Measurements from ENCODE around the gene PUSL1. TPM values are rescaled to one million over a fixed set of nuclear protein-coding genes. Genes with fewer than 3 reads are reported as not detected.

The PUSL1 gene
- polyA plus RNA-seq, 1 donor (not counting 4 experiments of a cell fraction or from before 2014, with no cell fraction given), result 11.4 TPM

- Histone ChIP-seq H3K27me3 (ENCODE audit: control insufficient read depth, extremely low read depth, insufficient read depth, low read length) (no peaks in the 10 kb centered on the region), H3K9me3 (ENCODE audit: control insufficient read depth, low read depth, low read length) (no peaks in the 10 kb centered on the region), H4K20me1 (ENCODE audit: control insufficient read depth, extremely low read depth, insufficient read depth, low read length) (peaks cover 10% of the 10 kb centered on the region), H3K36me3 (ENCODE audit: control insufficient read depth in 2 of 2, extremely low read depth in 1 of 2, insufficient read depth in 2 of 2, low read length in 2 of 2) (peaks cover 34 to 40% of the 10 kb centered on the region in 2 experiments), H3K27ac (ENCODE audit: control insufficient read depth, insufficient read depth, low read length) (no peak overlapping the region), H3K4me1 (ENCODE audit: control insufficient read depth, extremely low read depth, insufficient read depth, low read length) (peaks cover 27% of the 10 kb centered on the region), H2AFZ (ENCODE audit: control insufficient read depth, low read length) (no peak overlapping the region), H3K9ac (ENCODE audit: control insufficient read depth, extremely low read depth, insufficient read depth, low read length) (no peak overlapping the region), H3K4me2 (ENCODE audit: control insufficient read depth, extremely low read depth, insufficient read depth, low read depth, low read length) (no peak overlapping the region), H3K4me3 (ENCODE audit: control insufficient read depth in 2 of 3, extremely low read depth in 1 of 3, insufficient read depth in 2 of 3, low read depth in 1 of 3, low read length in 3 of 3) (no peak overlapping the region), H3K9me1 (ENCODE audit: control insufficient read depth, extremely low read depth, insufficient read depth, low read length) (no peaks in the 10 kb centered on the region), H3K79me2 (ENCODE audit: control insufficient read depth, insufficient read depth, low read length) (peaks cover 28% of the 10 kb centered on the region)
- dilution Hi-C loops (cut with MboI; ENCODE audit: extremely low pct_ligation_motif_present, low sequenced_read_pairs), result no loop called here
- TF ChIP-seq EZH2 (IDR thresholded peaks at IDR 0.05; ENCODE audit: low read length), result no peak
- no peak for TF ChIP-seq CTCF (optimal IDR thresholded peaks at IDR 0.05 in 1 of 3, IDR thresholded peaks at IDR 0.05 in 1 of 3, conservative IDR thresholded peaks at IDR 0.05 in 1 of 3; ENCODE audit: extremely low read depth in 1 of 3, insufficient read depth in 2 of 3, low read length in 3 of 3)
- no peak for FAIRE-seq
- no peak for DNase-seq (ENCODE audit: low read depth, low spot score)
Measured at GRCh38 chr1:1313500-1314236, 5.3 kb downstream of the PUSL1 start.

- Histone ChIP-seq H3K4me1 (ENCODE audit: control insufficient read depth, extremely low read depth, insufficient read depth, low read length) (peaks cover 29% of the 10 kb centered on the region), H4K20me1 (ENCODE audit: control insufficient read depth, extremely low read depth, insufficient read depth, low read length) (peaks cover 15% of the 10 kb centered on the region), H3K4me3 (ENCODE audit: control insufficient read depth in 2 of 3, extremely low read depth in 1 of 3, insufficient read depth in 2 of 3, low read depth in 1 of 3, low read length in 3 of 3) (no peak overlapping the region), H3K9me1 (ENCODE audit: control insufficient read depth, extremely low read depth, insufficient read depth, low read length) (no peaks in the 10 kb centered on the region), H3K9me3 (ENCODE audit: control insufficient read depth, low read depth, low read length) (no peaks in the 10 kb centered on the region), H3K27me3 (ENCODE audit: control insufficient read depth, extremely low read depth, insufficient read depth, low read length) (no peaks in the 10 kb centered on the region), H3K4me2 (ENCODE audit: control insufficient read depth, extremely low read depth, insufficient read depth, low read depth, low read length) (no peak overlapping the region), H3K36me3 (ENCODE audit: control insufficient read depth in 2 of 2, extremely low read depth in 1 of 2, insufficient read depth in 2 of 2, low read length in 2 of 2) (peaks cover 38 to 41% of the 10 kb centered on the region in 2 experiments), H3K79me2 (ENCODE audit: control insufficient read depth, insufficient read depth, low read length) (peaks cover 29% of the 10 kb centered on the region), H3K27ac (ENCODE audit: control insufficient read depth, insufficient read depth, low read length) (no peak overlapping the region), H2AFZ (ENCODE audit: control insufficient read depth, low read length) (no peak overlapping the region), H3K9ac (ENCODE audit: control insufficient read depth, extremely low read depth, insufficient read depth, low read length) (no peak overlapping the region)
- dilution Hi-C loops (cut with MboI; ENCODE audit: extremely low pct_ligation_motif_present, low sequenced_read_pairs), result no loop called here
- FAIRE-seq (no peak), DNase-seq (ENCODE audit: low read depth, low spot score) (no peak)
- TF ChIP-seq EZH2 (IDR thresholded peaks at IDR 0.05; ENCODE audit: low read length) (no peak), CTCF (optimal IDR thresholded peaks at IDR 0.05 in 1 of 3, IDR thresholded peaks at IDR 0.05 in 1 of 3, conservative IDR thresholded peaks at IDR 0.05 in 1 of 3; ENCODE audit: extremely low read depth in 1 of 3, insufficient read depth in 2 of 3, low read length in 3 of 3) (no peak)
Measured at GRCh38 chr1:1314237-1314586, 5.8 kb downstream of the PUSL1 start.

Data from keratinocyte (primary cell).